GM12892 (cell line): ENCODE results near the gene KRR1.

Source experiments
- POLR2AphosphoS5 ChIP-seq: IDR thresholded peaks from 2 replicates; pipeline ENCODE4 v1.6.1; 2011; ENCODE audit warnings: low read depth, low read length, control low read depth
- TAF1 ChIP-seq: IDR thresholded peaks from 2 replicates; pipeline ENCODE4 v1.6.1; 2011; ENCODE audit warnings: low read depth, mild to moderate bottlenecking, control low read depth, low read length, borderline replicate concordance

- TF ChIP-seq TAF1 (no peak), POLR2AphosphoS5 (no peak)
Observed at GRCh38 chr12:75479963-75480461, 31.4 kb downstream of the KRR1 start.
